LHCN-M2 (cell line): ENCODE data around the gene MEMO1. TPM values are rescaled to one million over a fixed set of nuclear protein-coding genes. Genes with fewer than 3 reads are reported as not detected.
"Not testable (repeated sequence)": the region's sequence is repeated elsewhere in the genome, so short reads cannot be mapped to it uniquely, and the experiment has no call there.

Source experiments
- DNase-seq: peaks from one replicate; pipeline ENCODE4 v3.0.0-alpha.2; 2012; ENCODE audit warnings: low read depth
- total RNA-seq: library from RNA; depleted of rRNA; stranded (reverse); fragments of >200 nt; gene quantifications from 2 replicates; pipeline ENCODE4 v1.2.3, GENCODE V29; 2014

The MEMO1 gene
- total RNA-seq, 1 experiment from 2014 or later = 47.8 TPM

DNA sequence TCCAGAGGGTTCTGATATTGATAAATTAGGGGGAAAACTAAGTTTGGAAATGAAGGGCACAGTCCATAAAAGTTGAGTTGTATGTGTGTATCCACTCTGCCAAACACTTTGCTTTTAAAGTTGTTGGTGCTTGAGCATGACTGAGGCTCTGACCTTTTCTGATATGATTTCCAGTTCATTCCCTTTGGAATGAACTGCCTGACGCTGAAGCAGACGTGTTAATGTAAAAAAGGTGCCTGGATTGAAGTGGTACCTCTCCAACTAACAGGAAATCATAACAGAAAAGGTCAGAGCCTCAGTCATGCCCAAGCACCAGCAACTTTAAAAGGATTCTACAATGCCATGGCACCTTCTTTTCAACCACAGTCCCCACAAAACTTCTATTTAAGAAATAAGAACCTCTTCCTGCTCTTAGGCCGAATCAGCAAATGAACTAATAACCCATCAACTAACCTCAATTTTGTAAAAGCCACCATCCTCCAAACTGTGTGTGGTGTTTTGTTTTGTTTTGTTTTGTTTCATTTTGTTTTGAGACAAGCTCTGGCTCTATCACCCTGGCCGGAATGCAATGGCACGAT lies 52.6 kb downstream of the MEMO1 start:
- DNase-seq = no peak

DNA sequence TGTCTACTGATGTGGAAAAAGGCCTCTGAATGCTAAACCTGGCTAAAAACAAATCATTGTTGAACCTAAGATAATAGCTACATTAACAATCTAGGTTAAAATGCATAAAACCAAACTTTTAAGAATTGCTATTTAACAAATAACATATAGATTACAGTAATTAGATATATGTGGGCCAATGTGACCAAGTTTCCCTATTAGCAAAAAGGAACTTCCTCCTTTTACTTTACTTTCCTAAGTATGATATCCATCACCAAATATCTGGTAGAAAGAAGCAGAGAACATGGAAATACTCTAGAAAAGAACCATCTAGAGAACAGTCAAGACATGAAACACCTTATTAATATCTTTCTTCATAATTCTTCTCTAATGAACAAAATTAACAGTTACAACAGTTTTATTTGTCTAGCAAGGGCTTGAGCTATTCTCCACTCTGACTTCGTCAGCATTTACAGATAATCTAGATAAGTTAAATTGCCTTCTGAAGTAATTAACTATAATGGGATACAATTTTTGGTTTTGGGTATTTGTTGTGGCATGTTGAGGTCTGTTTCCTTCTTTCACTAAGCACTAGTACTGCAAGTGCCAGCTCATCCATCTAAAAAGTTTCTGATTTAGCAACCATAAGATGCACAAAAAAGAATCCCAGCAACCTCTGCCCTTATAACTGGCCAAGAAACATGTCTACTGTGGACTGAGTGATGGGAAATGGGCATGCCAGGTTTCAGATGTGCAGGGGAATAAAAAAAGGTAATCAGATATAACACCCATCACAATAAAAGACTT lies 53.3 kb downstream of the MEMO1 start:
- no peak for DNase-seq

DNA sequence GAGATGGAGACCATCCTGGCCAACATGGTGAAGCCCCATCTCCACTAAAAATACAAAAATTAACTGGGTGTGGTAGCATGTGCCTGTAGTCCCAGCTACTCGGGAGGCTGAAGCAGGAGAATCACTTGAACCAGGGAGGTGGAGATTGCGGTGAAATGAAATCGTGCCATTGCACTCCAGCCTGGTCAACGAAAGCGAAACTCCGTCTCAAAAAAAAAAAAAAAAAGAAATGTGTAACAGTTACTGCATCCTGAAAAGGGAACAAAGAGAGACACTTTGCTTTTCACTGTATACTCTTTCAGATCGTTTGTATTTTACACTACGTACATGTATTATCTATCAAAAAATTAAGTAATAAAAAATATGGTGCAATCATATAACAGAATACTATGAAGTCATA lies 53.9 kb downstream of the MEMO1 start:
- not testable (repeated sequence) for DNase-seq

DNA sequence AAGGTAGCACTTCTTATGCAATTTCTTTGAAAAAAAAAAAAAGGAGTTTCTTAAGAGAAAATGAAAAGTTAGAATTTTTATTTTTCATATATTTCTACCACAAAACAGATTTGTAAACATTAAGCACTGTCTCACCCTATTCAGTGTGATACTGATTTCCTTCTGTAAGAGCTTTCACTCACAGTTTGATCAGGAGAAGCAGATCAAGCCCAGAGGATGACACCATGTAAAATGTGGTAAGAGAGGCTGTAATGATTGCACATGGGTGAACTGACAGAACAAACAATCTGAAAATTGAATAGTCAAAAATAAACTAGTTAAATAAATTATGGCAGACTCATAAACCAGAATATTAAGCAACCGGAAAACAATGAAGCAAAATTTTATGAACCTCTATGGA lies 54.5 kb downstream of the MEMO1 start:
- no peak for DNase-seq

DNA sequence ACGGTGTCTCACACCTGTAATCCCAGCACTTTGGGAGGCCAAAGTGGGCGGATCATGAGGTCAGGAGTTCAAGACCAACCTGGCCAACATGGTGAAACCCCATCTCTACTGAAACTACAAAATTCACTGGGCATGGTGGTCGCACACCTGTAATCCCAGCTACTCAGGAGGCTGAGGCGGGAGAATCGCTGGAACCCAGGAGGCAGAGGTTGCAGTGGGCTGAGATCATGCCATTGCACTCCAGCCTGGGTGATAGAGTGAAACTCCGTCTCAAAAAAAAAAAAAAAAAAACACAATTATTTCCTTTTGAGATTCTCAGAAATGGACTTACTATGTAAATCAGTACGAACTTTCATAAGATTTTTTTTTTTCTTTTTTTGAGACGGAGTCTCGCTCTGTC lies 57.7 kb downstream of the MEMO1 start:
- DNase-seq = not testable (repeated sequence)

DNA sequence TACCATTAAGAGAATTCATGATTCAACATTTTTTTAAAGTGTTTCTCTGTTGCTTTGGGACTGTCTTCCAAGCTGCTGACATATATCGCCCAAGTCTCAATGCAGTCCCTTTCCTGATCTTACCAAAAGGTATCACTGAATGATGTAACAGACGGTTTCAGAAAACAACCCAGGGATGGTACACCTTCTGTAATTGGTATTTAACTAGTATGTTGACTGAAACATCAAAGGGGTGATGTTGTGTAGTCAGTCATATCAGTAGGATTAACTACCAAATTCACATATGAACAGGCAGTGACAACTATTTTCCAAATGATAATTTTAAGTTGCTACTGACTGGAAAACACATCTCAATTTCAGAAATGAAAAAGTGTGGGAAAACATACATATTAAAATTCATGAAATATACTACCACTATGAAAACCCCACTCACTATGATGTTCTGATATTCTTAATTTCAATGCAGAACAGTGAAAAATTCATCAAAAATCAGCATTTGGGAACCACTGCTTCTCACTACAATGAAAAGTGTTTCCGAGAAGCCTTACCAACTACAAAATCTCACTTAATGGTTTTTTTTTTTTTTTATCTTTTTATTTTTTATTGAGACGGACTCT lies 59.8 kb downstream of the MEMO1 start:
- no peak for DNase-seq

DNA sequence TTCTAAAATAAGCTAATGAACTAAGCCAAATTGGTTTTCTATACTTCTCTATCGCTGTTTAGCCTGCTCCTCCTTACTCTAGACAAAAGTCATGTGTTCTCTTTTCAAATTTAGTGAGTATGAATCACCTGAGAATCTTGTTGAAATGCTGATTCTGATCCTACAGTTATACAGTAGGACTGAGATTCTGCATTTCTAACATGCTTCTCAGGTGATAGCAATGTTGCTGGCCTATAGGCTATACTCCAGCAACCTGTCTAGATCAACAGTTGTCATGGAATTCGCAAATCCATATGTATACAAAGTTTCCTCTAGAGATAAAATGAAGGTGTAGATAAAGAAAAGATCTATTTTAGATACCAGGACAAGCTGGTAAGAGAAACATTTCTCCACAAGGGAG lies 62.9 kb downstream of the MEMO1 start:
- DNase-seq = no peak

DNA sequence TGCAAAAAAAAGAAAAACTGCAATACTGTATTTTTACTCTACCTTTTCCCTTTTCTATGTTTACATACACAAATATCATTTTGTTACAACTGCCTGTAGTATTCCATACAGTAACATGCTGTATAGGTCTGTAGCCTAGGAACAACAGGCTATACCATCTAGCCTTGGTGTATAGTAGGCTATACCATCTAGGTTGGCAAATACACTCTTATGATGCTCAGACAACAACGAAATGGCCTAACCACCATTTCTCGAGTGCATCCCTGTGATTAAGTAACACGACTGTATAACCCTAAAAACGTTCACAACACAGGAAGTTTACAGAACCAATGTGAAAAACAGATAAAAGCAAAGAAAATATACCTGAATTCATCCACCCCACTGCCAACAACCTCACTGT lies 64.0 kb downstream of the MEMO1 start:
- DNase-seq = no peak

DNA sequence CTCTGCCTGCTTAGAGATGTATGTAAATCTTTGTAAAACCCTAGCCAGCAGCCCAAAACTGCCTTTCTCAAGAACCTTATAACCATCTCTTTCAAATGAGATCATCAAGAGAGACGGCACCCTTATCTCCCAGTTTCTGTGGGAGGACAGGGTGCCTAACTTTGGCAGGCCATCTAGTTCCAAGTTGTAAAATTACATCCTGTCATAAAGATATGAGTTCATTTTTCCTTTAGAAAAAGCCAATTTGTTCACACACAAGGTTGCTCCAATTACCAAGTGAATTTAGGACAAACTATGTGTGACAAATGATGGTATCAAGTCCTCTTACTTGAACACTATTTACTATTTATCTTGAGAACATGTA lies 65.3 kb downstream of the MEMO1 start:
- DNase-seq = no peak

DNA sequence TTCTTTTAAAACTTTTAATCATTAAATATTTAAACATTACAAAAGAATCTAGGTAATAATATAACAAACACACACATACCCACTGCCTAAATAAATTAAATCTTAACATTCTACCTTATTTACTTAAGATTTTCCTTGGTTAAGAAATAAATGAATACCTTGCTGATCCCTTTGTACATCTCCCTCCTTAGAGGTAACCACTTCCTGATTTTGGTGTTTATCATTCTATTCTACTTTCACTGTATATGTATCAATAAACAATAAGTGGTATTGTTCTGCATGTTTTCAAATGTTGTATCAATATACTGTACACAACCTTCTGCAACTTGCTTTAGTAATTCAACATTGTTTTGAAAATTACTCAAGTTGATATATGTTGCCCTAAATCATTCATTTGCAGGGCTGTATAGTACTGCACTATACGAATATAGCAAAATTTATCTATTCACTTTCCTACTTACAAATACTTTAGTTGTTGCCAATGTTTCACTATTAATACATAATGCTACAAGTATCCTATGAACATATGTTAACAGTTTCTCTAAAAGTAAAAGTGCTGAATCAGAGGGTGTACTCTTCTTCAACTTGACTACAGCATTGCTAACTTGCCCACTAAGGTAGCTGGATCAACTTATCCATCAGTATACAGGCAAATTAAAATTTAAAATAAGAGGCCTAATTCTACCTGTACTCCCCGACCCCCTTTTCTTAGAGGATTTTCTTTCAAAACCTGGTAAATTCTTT lies 65.8 kb downstream of the MEMO1 start:
- no peak for DNase-seq

DNA sequence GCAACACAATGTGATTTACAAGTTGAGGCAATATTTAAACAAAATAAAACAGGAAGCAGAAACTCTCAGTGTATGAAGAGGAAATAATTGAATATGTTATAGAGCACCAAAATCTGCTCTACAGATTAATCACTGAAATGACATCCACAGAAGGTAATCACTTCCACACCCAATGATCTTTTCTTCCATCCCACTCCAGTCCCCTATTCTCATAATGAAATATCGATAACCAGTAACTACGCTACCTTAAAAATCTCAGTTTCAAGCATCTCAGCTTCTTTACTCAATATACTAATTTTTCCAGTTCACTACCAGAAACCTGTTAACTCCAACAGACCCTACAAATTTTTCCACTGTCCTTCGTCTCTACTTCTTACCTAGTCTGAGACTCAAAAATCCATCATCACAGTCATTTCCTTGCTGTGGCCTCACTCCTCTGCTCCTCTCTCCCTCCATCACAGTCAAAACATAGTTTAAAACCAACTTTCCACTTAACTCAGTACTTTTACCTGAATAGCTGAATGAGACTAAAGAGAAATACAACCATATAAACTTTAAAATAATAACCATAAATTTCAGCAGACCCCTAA lies 67.1 kb downstream of the MEMO1 start:
- no peak for DNase-seq

DNA sequence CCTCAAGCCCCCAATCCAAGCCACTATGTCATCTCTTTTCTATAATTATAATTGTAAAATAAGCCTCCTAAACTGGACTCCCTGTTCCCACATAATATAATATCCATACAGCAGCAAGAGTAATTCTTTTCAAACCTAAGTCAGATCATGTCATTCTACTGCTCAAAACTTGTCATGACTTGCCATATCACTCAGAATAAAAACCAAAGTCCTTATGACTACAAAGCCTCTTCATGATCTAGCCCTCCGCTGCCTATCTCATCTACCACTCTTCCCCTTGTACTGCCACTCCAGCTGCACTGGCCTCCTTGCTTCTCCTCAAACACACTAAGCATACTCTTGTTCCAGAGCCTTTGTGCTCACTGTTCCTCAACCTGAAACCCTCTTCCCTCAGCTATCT lies 69.9 kb downstream of the MEMO1 start:
- DNase-seq = no peak

DNA sequence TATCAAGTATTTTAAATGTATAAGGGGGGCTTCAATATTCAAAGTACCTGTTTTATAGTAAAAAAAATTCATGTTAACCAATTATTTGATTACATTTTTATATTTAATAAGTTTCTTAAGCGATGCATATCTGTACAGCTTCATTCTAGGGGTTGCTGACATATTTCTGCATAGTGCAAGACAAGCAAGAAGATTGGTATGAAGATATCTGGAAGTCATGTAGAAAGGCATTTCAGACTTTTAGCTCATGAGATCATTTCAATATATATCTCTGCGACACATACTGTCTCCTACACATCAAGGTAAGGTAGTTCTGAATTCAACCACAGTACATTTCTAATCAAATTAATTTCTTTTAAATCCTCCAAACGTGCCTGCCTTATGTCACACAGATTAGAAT lies 73.1 kb downstream of the MEMO1 start:
- DNase-seq = no peak

DNA sequence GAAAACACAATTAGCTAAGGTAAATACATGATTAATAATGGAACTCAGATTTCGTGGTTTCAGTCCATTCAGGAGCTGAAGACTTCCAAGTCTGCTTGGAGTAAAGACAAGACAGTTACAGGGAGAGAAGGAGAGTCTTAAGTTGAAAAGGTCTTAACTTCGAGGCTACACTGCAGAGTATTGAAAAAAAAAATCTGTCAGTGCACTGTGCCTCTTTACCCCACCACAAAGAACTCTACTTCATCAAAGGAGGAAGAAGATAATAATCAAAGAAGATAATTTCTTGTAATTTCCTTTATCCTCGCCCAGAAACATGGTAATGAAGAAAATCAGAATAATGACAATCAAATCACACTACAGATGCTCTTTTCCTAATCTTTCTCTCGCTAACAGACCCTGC lies 75.4 kb downstream of the MEMO1 start:
- DNase-seq = no peak

DNA sequence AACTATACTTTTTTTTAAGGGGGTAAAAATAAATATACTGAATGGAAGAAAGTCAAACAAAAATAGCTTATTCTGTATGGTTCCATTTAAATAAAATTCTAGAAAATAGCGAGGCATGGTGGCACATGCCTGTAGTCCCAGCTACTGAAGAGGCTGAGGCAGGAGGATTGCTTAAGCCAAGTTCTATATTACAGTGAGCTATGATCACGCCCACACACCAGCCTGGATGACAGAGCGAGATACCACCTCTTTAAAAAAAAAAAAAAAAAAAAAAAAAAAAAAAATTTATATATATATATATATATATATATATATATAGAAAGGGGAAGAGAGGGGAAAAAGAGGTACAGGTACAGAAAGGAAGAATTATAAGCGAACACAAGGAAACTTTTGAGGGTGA lies 77.7 kb downstream of the MEMO1 start:
- no peak for DNase-seq

DNA sequence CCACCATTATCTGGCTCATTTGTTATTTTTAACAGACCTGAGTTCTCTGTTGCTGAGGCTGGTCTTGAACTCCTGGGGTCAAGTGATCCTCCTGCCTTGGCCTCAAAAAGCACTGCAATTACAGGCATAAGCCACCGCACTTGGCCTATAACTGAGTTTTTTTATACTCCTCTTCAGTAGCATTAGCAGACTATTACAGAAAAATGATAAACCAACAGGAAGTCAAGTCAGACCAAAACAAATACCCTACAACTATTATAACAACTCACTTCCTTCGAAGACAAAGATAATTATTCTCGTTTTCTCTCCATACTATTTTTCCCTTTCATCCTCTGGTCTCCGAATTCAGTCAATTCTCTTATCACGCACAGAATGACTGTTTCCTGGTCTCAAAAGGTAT lies 78.2 kb downstream of the MEMO1 start:
- no peak for DNase-seq

DNA sequence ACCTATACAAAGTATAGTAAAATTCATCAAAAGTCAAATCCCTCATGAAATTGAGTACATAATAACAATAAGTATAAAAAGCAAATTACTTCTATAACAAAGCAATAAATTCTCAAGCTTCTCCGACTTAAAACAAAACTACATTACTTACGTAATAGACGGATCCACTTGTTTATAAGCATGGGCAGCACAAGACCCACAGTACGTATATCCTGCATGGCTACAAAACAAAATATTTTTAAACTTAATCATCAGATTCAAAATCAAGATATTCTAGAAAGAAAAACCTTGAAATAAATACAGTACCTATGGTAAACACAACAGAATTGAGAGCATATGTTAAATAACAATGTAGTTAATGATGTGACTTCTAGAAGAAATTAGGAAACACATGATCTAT lies 78.9 kb downstream of the MEMO1 start:
- no peak for DNase-seq

DNA sequence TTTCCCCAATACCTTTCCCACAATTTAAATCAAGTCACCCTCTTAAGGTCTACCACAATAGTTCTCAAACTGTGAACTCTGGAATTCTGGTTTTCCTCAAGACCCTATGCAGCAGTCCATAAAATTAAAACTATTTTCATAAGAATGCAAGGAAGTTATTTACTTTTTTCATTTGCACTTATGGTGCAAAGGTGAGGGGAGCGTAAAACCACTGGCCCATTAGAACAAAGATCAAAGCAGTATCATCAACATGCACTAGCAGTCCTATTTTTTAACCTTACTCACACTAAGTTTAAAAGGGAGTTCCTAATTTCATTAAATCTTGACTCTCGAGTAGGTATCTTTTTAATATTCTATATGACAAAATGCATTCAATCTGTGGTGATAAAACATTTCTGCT lies 85.3 kb downstream of the MEMO1 start:
- DNase-seq = no peak

DNA sequence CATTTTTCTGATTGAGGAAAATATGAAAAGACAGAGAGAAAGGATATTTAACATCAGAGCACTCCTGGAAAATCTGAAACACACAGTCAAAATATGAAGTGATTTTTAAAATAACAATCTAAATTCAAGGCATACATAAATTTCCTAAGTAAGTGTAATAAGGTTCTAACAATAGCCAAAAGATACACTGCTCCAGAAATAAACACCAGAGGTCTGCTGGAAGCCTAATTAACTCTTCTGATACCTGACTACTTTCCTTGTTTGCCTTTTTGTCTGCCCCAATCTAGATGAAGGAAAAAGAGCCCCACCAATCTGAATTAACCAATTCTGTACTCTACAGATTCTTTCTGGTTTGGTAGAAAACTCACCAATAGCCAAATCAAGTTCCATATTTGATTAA lies 87.1 kb downstream of the MEMO1 start:
- DNase-seq = no peak

DNA sequence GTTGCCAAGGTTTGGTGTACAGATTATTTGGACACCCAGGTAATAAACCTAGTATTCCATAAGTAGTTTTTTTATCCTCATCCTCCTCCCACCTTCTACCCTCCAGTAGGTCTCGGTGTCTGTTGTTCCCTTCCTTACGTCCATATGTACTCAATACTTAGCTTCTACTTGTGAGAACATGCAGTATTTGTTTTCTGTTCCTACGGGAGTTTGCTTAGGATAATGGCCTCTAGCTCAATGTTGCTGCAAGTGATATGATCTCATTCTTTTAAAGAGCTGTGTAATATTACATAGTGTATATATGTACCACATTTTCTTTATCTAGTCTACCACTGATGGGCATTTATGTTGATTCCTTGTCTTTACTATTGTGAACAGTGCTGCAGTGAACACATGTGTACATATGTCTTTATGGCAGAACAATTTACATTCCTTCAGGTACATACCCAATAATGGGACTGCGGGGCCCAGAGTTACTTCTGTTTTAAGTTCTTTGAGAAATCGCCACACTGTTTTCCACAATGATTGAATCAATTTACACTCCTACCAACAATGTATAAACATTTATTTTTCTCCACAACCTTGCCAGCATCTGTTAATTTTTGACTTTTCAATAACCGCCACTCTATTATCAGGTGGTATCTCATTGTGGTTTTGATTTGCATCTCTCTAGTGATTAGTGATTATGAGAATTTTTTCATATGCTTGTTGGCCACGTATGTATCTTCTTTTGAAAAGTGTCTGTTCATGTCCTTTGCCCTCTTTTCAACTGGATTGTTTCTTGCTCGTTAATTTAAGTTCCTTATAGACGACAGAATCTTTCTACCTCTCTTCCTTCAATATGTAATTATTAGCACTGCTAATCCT lies 88.0 kb downstream of the MEMO1 start:
- no peak for DNase-seq

DNA sequence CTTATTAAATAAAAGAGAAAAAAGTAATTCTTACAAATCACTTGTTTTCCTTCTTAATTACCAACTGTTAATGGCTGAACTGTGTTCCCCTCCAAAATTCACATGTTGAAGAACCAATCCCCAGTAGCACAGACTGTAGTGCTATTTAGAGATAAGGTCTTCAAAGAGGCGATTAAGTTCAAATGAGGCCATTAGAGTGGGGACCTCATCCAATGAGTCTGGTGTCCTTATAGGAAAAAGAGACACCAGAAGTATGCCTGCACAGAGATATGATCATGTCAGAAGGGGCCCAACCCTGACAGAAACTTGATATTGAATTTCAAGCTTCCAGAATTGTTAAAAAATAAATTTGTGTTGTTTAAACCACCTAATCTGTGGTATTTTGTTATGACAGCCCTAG lies 89.8 kb downstream of the MEMO1 start:
- DNase-seq = no peak
